MG63 (cell line): Measurements from ENCODE around the gene CEP85L. TPM values are rescaled to one million over a fixed set of nuclear protein-coding genes. Genes with fewer than 3 reads are reported as not detected.
"Not testable (repeated sequence)": the region's sequence is repeated elsewhere in the genome, so short reads cannot be mapped to it uniquely, and the experiment has no call there.

Source experiments
- DNase-seq: peaks from one replicate; pipeline ENCODE4 v3.0.0-alpha.2; 2020
- H3K27me3 ChIP-seq: fragments of 250-450 bp; sonication (Bioruptor Pico); 2 replicates; pipeline ENCODE4 v1.5.1; 2020; ENCODE audit warnings: mild to moderate bottlenecking, moderate library complexity
- H3K36me3 ChIP-seq: fragments of 250-450 bp; sonication (Bioruptor Pico); 2 replicates; pipeline ENCODE4 v1.5.1; 2020; ENCODE audit warnings: mild to moderate bottlenecking, moderate library complexity
- H3K4me3 ChIP-seq: fragments of 250-450 bp; sonication (Bioruptor Pico); 2 replicates; pipeline ENCODE4 v1.5.1; 2020; ENCODE audit warnings: mild to moderate bottlenecking, moderate library complexity
- H3K9me3 ChIP-seq: fragments of 250-450 bp; sonication (Bioruptor Pico); 2 replicates; pipeline ENCODE4 v1.5.1; 2020; ENCODE audit warnings: mild to moderate bottlenecking, moderate library complexity
- total RNA-seq: library from RNA; depleted of rRNA; stranded (reverse); fragments of >200 nt; shearing (Covaris generic); gene quantifications from 2 replicates; pipeline ENCODE4 v1.2.3, GENCODE V29; 2014; ENCODE audit warnings: low replicate concordance; rRNA removed

Gene CEP85L
- total RNA-seq, 1 experiment from 2014 or later = 4.9 TPM

DNA sequence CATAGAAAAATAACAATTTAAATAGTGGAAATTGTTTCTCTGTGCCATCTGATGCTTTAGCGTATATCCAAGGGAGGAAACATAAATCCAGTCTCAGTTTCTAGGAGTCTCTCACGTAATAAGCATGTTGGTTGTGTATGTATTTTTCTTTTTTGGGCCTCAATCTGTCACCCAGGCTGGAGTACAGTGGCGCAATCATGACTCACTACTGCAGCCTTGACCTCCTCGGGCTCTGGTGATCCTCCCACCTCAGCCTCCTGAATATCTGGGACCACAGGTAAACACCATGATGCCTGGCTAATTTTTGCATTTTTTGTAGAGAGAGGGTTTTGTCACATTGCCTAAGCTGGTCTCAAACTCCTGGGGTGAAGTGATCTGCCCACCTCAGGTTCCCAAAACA, 181.9 kb downstream of the CEP85L start:
- Histone ChIP-seq H3K36me3 (peaks cover 12% of the 10 kb centered on the region), H3K4me3 (no peak overlapping the region), H3K9me3 (no peaks in the 10 kb centered on the region), H3K27me3 (no peaks in the 10 kb centered on the region)
- DNase-seq = peak; percentile 3

DNA sequence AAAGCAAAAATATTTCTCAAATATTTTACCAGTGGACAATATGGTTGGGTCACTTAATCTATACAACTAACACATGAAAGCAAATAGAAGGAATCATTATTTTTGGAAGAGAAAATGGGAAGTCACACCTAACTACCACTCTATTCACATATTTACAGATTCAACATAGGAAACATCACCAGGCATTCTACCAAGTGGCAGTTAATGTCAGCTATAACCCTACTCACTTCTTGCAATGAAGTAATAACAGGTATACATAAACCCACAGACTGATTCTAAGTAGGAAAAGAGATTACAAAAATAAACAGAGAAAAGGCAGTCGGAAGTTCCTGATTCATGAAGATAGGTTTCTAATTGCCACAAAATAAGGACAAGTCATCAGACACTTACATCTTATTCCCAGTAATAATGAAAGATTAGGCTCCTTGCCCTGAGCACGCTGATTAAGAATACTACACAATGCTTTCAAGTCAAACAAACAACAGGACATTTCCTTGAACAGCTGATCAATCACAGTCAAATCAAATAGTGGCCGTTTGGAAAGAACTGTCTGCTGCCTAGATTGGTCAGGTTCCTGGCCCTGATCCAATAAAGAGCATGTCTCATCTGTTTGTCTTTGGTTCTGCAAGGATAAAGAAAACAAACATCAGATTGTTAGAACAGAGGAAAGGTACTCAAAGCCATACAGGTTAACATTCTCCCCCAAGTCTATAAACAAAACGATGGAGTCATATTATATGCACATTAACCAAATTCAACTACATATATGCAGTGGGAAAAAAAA, 182.5 kb downstream of the CEP85L start:
- peak; percentile 2 for DNase-seq
- no peak overlapping the region for H3K4me3 ChIP-seq
- H3K9me3 ChIP-seq = no peaks in the 10 kb centered on the region
- H3K36me3 ChIP-seq = peaks cover 12% of the 10 kb centered on the region
- no peaks in the 10 kb centered on the region for H3K27me3 ChIP-seq

DNA sequence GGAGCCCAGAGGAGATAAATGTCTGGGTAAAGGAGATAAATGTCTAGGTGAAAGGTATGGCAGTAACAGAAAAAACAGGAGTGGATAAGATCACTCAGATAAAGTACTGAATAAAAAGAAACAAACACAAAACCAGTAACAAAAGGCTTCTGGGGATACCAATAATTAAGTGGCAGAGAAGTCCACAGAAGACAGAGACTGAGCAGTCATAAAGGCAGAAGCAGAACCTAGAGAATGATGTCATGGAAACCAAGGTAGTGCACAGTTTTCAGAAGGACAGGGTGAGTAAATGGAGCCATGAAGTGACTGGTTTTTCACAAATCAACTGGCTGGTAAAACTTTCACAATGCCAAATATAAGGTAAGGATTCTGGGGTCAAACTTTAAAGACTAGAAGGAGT, 184.2 kb downstream of the CEP85L start:
- Histone ChIP-seq H3K36me3 (peaks cover 12% of the 10 kb centered on the region), H3K9me3 (no peaks in the 10 kb centered on the region), H3K4me3 (no peak overlapping the region), H3K27me3 (no peaks in the 10 kb centered on the region)
- DNase-seq = no peak

DNA sequence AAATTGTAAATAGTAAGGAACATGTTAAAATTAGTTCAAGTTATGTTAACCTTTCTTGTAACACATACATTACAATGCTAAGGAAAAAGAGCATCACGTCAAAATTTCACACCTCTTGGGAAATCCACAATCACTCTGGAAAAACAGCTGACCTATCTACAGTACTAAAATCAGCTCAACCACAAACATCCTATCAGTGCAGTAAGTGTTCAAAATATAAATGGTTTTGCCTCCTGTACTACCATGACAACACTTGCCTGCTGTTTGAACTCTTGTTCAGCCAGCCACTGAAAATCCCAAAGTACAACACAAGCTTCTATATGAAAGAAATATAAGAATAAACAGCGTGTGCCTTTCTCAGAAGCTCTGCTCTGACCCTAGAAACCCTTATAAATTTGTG, 186.8 kb downstream of the CEP85L start:
- Histone ChIP-seq H3K36me3 (peaks cover 12% of the 10 kb centered on the region), H3K4me3 (no peak overlapping the region), H3K9me3 (no peaks in the 10 kb centered on the region), H3K27me3 (no peaks in the 10 kb centered on the region)
- no peak for DNase-seq

DNA sequence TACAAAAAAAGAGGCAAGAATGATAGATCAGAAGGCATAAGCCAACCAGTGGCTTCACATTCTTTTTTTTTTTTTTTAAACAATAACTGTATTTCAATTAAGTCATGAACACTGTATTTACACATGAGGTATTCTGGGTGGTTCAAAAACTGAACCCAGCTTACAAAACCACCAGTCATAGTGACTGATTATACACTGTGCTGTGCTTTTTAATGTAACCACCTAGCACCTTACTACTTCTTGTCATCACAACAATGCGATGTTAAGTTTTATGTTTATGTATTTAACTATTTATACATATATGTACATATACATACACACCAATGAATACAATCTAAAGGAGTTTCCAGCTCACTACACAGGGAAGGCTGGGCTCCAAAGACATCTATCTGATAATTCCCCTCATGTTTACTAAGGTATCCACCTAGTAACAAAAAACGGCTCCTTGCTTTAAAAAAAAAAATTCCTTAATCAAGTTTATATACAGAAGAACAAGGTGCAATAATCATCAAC, 190.4 kb downstream of the CEP85L start:
- DNase-seq = no peak
- Histone ChIP-seq H3K9me3 (no peaks in the 10 kb centered on the region), H3K27me3 (no peaks in the 10 kb centered on the region), H3K4me3 (no peak overlapping the region), H3K36me3 (no peaks in the 10 kb centered on the region; the same call in none of the 2 replicates)

DNA sequence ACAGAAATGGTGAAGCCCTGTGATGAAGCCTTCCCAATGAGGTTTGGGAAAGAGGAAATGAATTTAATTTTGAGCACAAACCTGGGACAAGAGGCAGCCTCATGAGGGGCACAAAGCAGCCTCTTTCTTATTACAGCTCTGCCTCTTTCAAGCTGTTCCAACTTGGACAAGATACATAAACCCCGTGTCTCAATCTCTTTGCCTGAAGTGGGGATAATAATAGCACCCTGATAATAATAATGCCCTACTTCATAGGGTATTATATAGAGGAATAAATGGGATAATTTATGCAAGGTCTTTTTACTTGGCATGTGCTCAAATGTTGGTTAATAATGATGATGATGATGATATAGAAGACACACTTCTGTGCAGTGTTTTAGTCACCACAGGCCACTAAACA, 194.4 kb downstream of the CEP85L start:
- Histone ChIP-seq H3K4me3 (no peak overlapping the region), H3K9me3 (peaks cover 4% of the 10 kb centered on the region; the same call in 1 of the 2 replicates), H3K27me3 (no peaks in the 10 kb centered on the region), H3K36me3 (no peaks in the 10 kb centered on the region)
- no peak for DNase-seq

DNA sequence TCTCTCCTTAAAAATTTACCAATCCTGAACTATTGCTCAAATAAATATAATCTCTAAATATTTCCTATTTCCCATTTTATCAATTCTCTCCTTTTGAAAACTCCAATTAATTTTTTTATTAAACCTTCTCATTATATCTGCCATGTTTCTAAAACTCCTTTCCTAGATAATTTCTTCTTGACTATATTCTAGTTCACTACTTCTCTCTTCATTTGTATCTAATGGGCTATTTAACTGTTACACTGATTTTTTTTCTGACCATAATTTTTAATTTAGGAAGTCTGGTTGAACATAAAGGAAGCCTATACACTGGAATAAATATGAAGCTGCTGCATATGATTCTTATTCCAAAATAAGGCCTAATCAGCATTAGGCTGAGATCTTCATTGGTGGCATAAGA, 199.6 kb downstream of the CEP85L start:
- DNase-seq = no peak
- no peaks in the 10 kb centered on the region for H3K36me3 ChIP-seq

DNA sequence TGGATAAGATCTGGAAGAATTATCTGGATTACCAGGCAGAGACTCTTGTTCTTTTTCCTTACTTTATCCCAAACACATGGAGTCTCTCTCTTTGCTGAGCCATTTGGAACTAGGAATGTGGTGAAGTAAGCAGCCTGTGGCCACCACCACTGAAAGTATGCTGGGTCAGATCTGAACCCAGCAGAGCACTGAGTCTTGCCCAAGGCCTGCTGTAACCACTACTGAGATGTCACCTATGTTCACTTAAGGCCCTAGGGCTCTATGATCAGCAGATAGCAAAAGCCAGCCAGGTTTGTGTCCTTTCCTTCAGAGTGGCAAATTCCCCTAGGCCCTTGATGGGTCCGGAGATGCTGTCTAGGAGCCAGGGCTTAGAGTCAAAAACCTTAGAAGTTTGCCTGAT, 206.6 kb downstream of the CEP85L start:
- H3K9me3 ChIP-seq = peaks cover 32% of the 10 kb centered on the region

More for the DNA sequence above, 199.6 kb downstream of the CEP85L start:
- peaks cover 15% of the 10 kb centered on the region for H3K9me3 ChIP-seq
- H3K27me3 ChIP-seq = no peaks in the 10 kb centered on the region
- no peak overlapping the region for H3K4me3 ChIP-seq

DNA sequence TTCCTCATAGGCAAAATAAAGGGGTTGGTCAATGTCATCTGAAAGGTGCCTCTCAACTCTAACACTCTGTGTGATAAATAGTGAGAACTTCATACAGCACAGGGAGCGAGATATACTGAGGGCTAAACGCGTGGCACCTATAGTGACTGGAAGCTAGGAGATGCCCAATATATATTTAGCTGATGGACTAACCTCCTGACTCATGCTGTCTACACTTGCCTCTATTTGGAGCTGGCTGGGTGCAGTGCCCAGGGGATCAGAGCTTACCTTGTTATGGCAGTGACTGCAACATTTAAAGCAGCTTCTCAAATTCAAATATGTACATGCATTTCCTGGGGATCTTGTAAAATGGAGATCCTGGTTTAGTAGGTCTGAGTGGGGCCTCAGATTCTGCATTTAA, 214.9 kb downstream of the CEP85L start:
- no peaks in the 10 kb centered on the region for H3K36me3 ChIP-seq
- no peaks in the 10 kb centered on the region for H3K27me3 ChIP-seq
- H3K9me3 ChIP-seq = peaks cover 11% of the 10 kb centered on the region
- DNase-seq = no peak
- H3K4me3 ChIP-seq = no peak overlapping the region

More for the DNA sequence above, 206.6 kb downstream of the CEP85L start:
- H3K36me3 ChIP-seq = no peaks in the 10 kb centered on the region
- H3K4me3 ChIP-seq = no peak overlapping the region
- no peak for DNase-seq
- no peaks in the 10 kb centered on the region for H3K27me3 ChIP-seq

DNA sequence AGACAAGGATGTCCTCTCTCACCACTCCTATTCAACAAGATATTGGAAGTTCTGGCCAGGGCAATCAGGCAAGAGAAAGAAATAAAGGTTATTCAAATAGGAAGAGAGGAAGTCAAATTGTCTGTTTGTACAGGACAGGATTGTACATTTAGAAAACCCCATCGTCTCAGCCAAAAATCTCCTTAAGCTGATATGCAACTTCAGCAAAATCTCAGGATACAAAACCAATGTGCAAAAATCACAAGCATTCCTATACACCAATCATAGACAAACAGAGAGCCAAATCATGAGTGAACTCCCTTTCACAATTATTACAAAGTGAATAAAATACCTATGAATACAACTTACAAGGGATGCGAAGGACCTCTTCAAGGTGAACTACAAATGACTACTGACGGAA, 217.2 kb downstream of the CEP85L start:
- DNase-seq, H3K4me3 ChIP-seq, H3K9me3 ChIP-seq, H3K27me3 ChIP-seq, H3K36me3 ChIP-seq: not testable (repeated sequence)

DNA sequence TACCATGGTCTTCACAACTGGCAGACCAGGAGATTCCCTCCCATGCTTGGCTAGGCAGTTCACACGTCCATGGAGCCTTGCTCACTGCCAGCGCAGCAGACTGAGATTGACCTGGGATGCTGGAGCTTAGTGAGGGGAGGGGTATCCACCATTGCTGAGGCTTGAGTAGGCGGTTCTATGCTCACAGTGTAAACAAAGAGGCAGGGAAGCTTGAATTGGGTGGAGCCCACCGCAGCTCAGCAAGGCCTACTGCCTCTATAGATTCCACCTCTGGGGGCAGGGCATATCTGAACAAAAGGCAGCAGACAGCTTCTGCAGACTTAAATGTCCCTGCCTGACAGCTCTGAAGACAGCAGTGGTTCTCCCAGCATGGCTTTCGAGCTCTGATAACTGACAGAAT, 230.1 kb downstream of the CEP85L start:
- H3K36me3 ChIP-seq, H3K9me3 ChIP-seq, H3K27me3 ChIP-seq, H3K4me3 ChIP-seq, DNase-seq: not testable (repeated sequence)

DNA sequence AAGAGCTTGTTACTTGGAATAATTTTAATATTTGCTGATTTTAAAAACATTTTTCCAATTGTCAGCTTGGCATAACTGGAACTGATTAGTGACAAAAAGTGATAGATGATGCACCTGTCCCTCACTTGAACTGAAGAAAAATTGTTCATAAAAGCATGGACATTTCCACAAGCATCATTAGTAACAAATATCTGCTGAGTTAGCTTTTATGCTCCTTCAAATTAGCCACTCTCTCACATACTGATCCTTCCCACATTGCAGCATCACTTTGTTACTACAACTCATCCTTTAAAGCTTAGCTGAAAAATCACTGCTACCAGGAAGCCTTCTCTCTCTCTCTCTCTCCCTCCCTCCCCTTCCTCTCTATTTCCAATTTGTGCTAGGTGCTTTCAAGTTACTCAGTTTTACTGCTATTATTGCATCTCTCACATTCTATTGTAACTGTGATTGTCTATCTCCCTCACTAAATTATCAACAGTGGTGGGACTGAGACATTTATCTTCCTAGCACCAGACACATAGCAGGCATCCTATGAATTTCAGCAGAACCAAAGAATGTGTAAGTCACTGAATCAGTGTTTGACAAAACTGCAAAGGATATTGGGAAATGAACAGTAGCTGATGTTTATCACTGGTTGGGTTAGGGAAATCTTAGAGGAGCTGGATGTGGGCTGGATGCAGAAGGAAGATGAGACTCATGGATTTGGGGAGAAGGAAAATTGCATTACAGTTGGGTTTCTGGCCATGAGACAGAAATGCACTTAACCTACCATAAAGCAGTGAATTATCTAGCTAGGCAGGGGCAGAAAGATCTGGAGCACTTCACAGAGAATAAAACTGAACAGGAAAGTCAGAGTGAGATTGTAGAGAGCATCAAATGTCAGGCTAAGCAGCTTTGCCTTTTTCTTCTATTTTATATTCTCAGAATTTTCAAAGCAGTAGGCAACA, 231.7 kb downstream of the CEP85L start:
- no peaks in the 10 kb centered on the region for H3K27me3 ChIP-seq
- no peaks in the 10 kb centered on the region for H3K36me3 ChIP-seq
- H3K4me3 ChIP-seq = no peak overlapping the region
- DNase-seq = no peak
- H3K9me3 ChIP-seq = no peaks in the 10 kb centered on the region

Other genes starting within 250 kb of the CEP85L start
- gene PLN, start 103.3 kb downstream of the CEP85L start, total RNA-seq = not detected in 2 replicates
- 14.1 and 21.2 TPM in 2 replicates for gene ASF1A, start 242.6 kb upstream of the CEP85L start, total RNA-seq